H1 (cell line): ENCODE measurements around the gene IGSF11. TPM values are rescaled to one million over a fixed set of nuclear protein-coding genes. Genes with fewer than 3 reads are reported as not detected.

Experiments
- CTCF ChIA-PET: fragments of 300-600 bp; sonication (Branson Sonifier 250); formaldehyde crosslinking; loops from one replicate; lab custom pipeline; 2021; ENCODE audit not compliant: partially characterized antibody; lab: Charles Lee
- POLR2A ChIA-PET: fragments of 300-600 bp; sonication (Branson Sonifier 250); formaldehyde crosslinking; loops from one replicate; lab custom pipeline; 2021; ENCODE audit warnings: inconsistent platforms; ENCODE audit not compliant: partially characterized antibody; lab: Charles Lee
- DNase-seq, 2 experiments: peaks; one replicate each; pipeline versions ENCODE4 v3.0.0 to v3.0.0-alpha.2; 2010 to 2022; ENCODE audit warnings: low spot score in 2 of 2, low read depth in 1 of 2, mixed read lengths in 1 of 2
- FAIRE-seq: peaks from 2 replicates; lab custom pipeline; 2011; peaks lifted over from hg19 to GRCh38; lab: Jason Lieb, UNC
- H2AFZ ChIP-seq: 2 replicates; pipeline ENCODE4 v1.8.1; 2012; ENCODE audit warnings: low read length, inconsistent platforms
- H2AK5ac ChIP-seq: 2 replicates; pipeline ENCODE4 v1.6.1; 2013; ENCODE audit warnings: low read depth, low read length
- H2BK120ac ChIP-seq: replicated peaks from 2 replicates; pipeline ENCODE3; 2013; ENCODE audit warnings: low read depth, low read length, inconsistent platforms
- H2BK12ac ChIP-seq: 2 replicates; pipeline ENCODE4 v1.6.1; 2013; ENCODE audit warnings: low read depth, low read length
- H2BK15ac ChIP-seq: 2 replicates; pipeline ENCODE4 v1.6.1; 2013; ENCODE audit warnings: low read length
- H2BK20ac ChIP-seq: 2 replicates; pipeline ENCODE4 v1.6.1; 2013; ENCODE audit warnings: low read length
- H2BK5ac ChIP-seq: 2 replicates; pipeline ENCODE4 v1.6.1; 2013; ENCODE audit warnings: low read depth, low read length
- H3K14ac ChIP-seq: 2 replicates; pipeline ENCODE4 v1.6.1; 2013; ENCODE audit warnings: inconsistent platforms; ENCODE audit not compliant: insufficient read length
- H3K18ac ChIP-seq: 2 replicates; pipeline ENCODE4 v1.6.1; 2013; ENCODE audit warnings: low read length; ENCODE audit errors: extremely low read depth
- H3K23ac ChIP-seq: 2 replicates; pipeline ENCODE4 v1.6.1; 2013; ENCODE audit warnings: inconsistent platforms; ENCODE audit not compliant: insufficient read length
- H3K23me2 ChIP-seq: 2 replicates; pipeline ENCODE4 v1.6.1; 2013; ENCODE audit warnings: low read depth, low read length
- H3K27ac ChIP-seq: 2 replicates; pipeline ENCODE4 v1.6.1; 2011; ENCODE audit warnings: low read depth, low read length, inconsistent platforms
- H3K27me3 ChIP-seq, 4 experiments: replicated peaks in 1 of 4; 1 replicate in 1 of 4; 2 replicates in 3 of 4; pipeline versions ENCODE4 v1.6.1 to v1.8.1; 2011 to 2013; ENCODE audit warnings: low read length in 3 of 4, mild to moderate bottlenecking in 3 of 4, inconsistent platforms in 2 of 4, mixed read lengths in 2 of 4, moderate library complexity in 1 of 4; ENCODE audit not compliant: control insufficient read depth in 3 of 4, insufficient read depth in 3 of 4; ENCODE audit errors: extremely low read depth in 1 of 4
- H3K36me3 ChIP-seq, 4 experiments: 2 replicates each; pipeline versions ENCODE4 v1.6.1 to v1.8.1; 2011 to 2013; ENCODE audit warnings: mild to moderate bottlenecking in 4 of 4, low read length in 3 of 4, moderate library complexity in 2 of 4, control low read depth in 1 of 4, inconsistent platforms in 1 of 4; ENCODE audit not compliant: insufficient read depth in 4 of 4, control insufficient read depth in 2 of 4
- H3K4ac ChIP-seq: replicated peaks from 2 replicates; pipeline ENCODE3; 2013; ENCODE audit warnings: low read length, low read depth, mixed read lengths, inconsistent platforms; ENCODE audit not compliant: insufficient read length
- H3K4me1 ChIP-seq, 4 experiments: replicated peaks in 1 of 4; 1 replicate in 1 of 4; 2 replicates in 3 of 4; pipeline versions ENCODE4 v1.6.1 to v1.8.1; 2011 to 2013; ENCODE audit warnings: low read length in 3 of 4, inconsistent platforms in 2 of 4, mixed read lengths in 1 of 4; ENCODE audit not compliant: insufficient read depth in 4 of 4, control insufficient read depth in 3 of 4
- H3K4me2 ChIP-seq, 2 experiments: 2 replicates each; pipeline versions ENCODE4 v1.6.1 to v1.8.1; 2011 to 2013; ENCODE audit warnings: low read depth in 2 of 2, low read length in 2 of 2, control low read depth in 1 of 2, inconsistent platforms in 1 of 2, mild to moderate bottlenecking in 1 of 2; ENCODE audit not compliant: insufficient read depth in 1 of 2
- H3K4me3 ChIP-seq, 4 experiments: fragments of 200-600, 300-600 bp in 1 of 4; sonication (generic), shearing (Covaris generic), sonication (Bioruptor Twin) in 1 of 4; 2 replicates each; pipeline versions ENCODE4 v1.5.1 to v1.8.1; 2011 to 2016; ENCODE audit warnings: low read length in 4 of 4, low read depth in 3 of 4, control low read depth in 2 of 4, inconsistent platforms in 2 of 4, mild to moderate bottlenecking in 2 of 4, mixed read lengths in 1 of 4, moderate library complexity in 1 of 4; ENCODE audit not compliant: insufficient read depth in 2 of 4; ENCODE audit errors: extremely low read depth in 1 of 4
- H3K56ac ChIP-seq: replicated peaks from 2 replicates; pipeline ENCODE3; 2013; ENCODE audit warnings: low read depth, mild to moderate bottlenecking, mixed read lengths, low read length, inconsistent platforms; ENCODE audit not compliant: insufficient read length
- H3K79me1 ChIP-seq: 2 replicates; pipeline ENCODE4 v1.6.1; 2013; ENCODE audit warnings: low read depth, low read length, control low read depth
- H3K79me2 ChIP-seq, 2 experiments: 2 replicates each; pipeline versions ENCODE4 v1.6.1 to v1.8.1; 2012 to 2013; ENCODE audit warnings: low read length in 2 of 2, mild to moderate bottlenecking in 2 of 2, inconsistent platforms in 1 of 2; ENCODE audit not compliant: insufficient read depth in 2 of 2, control insufficient read depth in 1 of 2
- H3K9ac ChIP-seq, 4 experiments: replicated peaks in 1 of 4; 1 replicate in 1 of 4; 2 replicates in 3 of 4; pipeline versions ENCODE4 v1.6.1 to v1.8.1; 2011 to 2013; ENCODE audit warnings: low read depth in 3 of 4, low read length in 3 of 4, control low read depth in 2 of 4, mild to moderate bottlenecking in 2 of 4, moderate library complexity in 2 of 4, inconsistent platforms in 1 of 4; ENCODE audit errors: extremely low read depth in 1 of 4
- H3K9me3 ChIP-seq, 2 experiments: 2 replicates each; pipeline versions ENCODE4 v1.6.1 to v1.8.1; 2012 to 2013; ENCODE audit warnings: mild to moderate bottlenecking in 2 of 2, moderate library complexity in 2 of 2, control low read depth in 1 of 2, inconsistent platforms in 1 of 2, low read depth in 1 of 2, low read length in 1 of 2, mixed read lengths in 1 of 2; ENCODE audit not compliant: insufficient read depth in 2 of 2
- H4K20me1 ChIP-seq, 2 experiments: replicated peaks in 1 of 2; 2 replicates each; pipeline versions ENCODE3 to v1.8.1; 2011 to 2013; ENCODE audit warnings: inconsistent platforms in 2 of 2, low read length in 2 of 2, mild to moderate bottlenecking in 1 of 2; ENCODE audit not compliant: insufficient read depth in 2 of 2, control insufficient read depth in 1 of 2
- H4K5ac ChIP-seq: 2 replicates; pipeline ENCODE4 v1.6.1; 2013; ENCODE audit warnings: low read length, low read depth, mixed read lengths, inconsistent platforms; ENCODE audit not compliant: insufficient read length
- H4K8ac ChIP-seq: 2 replicates; pipeline ENCODE4 v1.8.0; 2013; ENCODE audit warnings: mild to moderate bottlenecking, moderate library complexity, low read length, inconsistent platforms; ENCODE audit not compliant: insufficient read depth; ENCODE audit errors: extremely low read depth
- H4K91ac ChIP-seq: replicated peaks from 2 replicates; pipeline ENCODE3; 2013; ENCODE audit warnings: low read length, mixed read lengths, inconsistent platforms; ENCODE audit not compliant: insufficient read length
- EZH2 ChIP-seq: fragments of 200-600 bp; sonication (generic); IDR thresholded peaks from 2 replicates; pipeline ENCODE4 v1.7.1; 2012; ENCODE audit warnings: low read depth, mild to moderate bottlenecking, moderate library complexity, low read length, inconsistent platforms; ENCODE audit not compliant: severe bottlenecking
- GABPA ChIP-seq: IDR thresholded peaks from 2 replicates; pipeline ENCODE4 v1.6.1; 2011; ENCODE audit warnings: mild to moderate bottlenecking, low read length, moderate library complexity, borderline replicate concordance; ENCODE audit not compliant: insufficient read depth
- GTF2F1 ChIP-seq: IDR thresholded peaks from 2 replicates; pipeline ENCODE4 v1.6.1; 2012; ENCODE audit warnings: low read depth, low read length, improper control_type of control experiment, borderline replicate concordance
- PHF8 ChIP-seq: fragments of 200-600 bp; sonication (generic); conservative IDR thresholded peaks from 2 replicates; pipeline ENCODE4 v1.7.1; 2012; ENCODE audit warnings: low read depth, mild to moderate bottlenecking, inconsistent platforms, low read length, moderate library complexity
- WGBS, 2 experiments: shearing (Covaris generic) in 1 of 2; methylation state at CpG; one replicate each; pipeline versions ENCODE4 v1.1.6 to v1.1.7; 2013 to 2015; ENCODE audit warnings: low lambda C conversion rate in 2 of 2, mixed read lengths in 2 of 2, inconsistent platforms in 1 of 2, low coverage in 1 of 2, missing lambda C conversion rate in 1 of 2; ENCODE audit not compliant: insufficient replicate concordance in 2 of 2, insufficient coverage in 1 of 2, insufficient read length in 1 of 2; ENCODE audit errors: extremely low coverage in 1 of 2, missing lambda C conversion rate in 1 of 2; 5-methylcytosine and 5-hydroxymethylcytosine counted together
- polyA plus RNA-seq, 7 experiments: library from polyadenylated mRNA; depleted of rRNA in 3 of 7; stranded (reverse) in 5 of 7; unstranded in 2 of 7; fragments of >200 nt in 5 of 7; fragments of 200-250 nt in 2 of 7; gene quantifications; 1 replicate in 5 of 7; 2 replicates in 1 of 7; 4 replicates in 1 of 7; pipeline versions ENCODE4 v1.2.1 to v1.2.3, GENCODE V29; 2011 to 2013; ENCODE audit warnings: missing spikeins in 2 of 7, mixed read lengths in 2 of 7
- total RNA-seq: library from RNA; stranded (reverse); fragmentation: NEBNext Ultra II Directional; extraction: Animal tissue kit (Norgen Biotek cat#: 25700); gene quantifications from 2 replicates; pipeline ENCODE4 v1.2.1, GENCODE V29; 2021

Gene IGSF11
- total and polyA plus RNA-seq, 2 of the 8 experiments (the other 6 are each of a cell fraction or from before 2014, with no cell fraction given) = 1.1 to 4.1 TPM

DNA sequence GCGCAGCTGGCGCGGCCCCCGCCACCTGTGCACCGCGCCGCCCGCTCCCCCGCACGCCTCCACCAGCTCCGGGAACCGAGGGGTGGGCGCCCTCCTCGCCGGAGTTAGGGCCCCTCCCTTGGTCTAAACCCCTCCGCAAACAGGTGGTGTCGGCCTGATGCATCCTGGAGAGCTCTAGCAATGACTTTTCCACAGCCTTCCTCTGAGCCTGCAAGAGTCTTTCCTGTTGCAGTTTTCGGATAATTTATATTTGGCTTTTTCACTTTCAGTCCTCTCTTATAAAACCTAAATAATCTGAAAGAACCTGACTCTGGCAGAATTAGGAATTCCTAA lies 334 bp upstream of the IGSF11 start:
- Histone ChIP-seq H3K9ac (no peak overlapping the region), H4K91ac (no peak overlapping the region), H3K23me2 (peaks cover 5% of the 10 kb centered on the region; the same call in 1 of the 2 replicates), H2BK120ac (no peak overlapping the region), H4K8ac (no peak overlapping the region), H3K18ac (no peak overlapping the region), H2BK15ac (no peak overlapping the region), H2BK12ac (no peak overlapping the region), H4K5ac (no peak overlapping the region), H3K56ac (no peak overlapping the region), H3K79me1 (no peaks in the 10 kb centered on the region), H3K27ac (no peak overlapping the region), H2BK20ac (no peak overlapping the region), H4K20me1 (no peaks in the 10 kb centered on the region), H2AK5ac (no peak overlapping the region), H3K4me1 (no peaks in the 10 kb centered on the region), H3K4ac (no peak overlapping the region), H3K14ac (no peak overlapping the region), H2AFZ (0 out of 2 replicates have a peak overlapping the region, but pooled peaks have one; percentile 61), H3K4me2 (peak overlapping the region; percentile 57 to 78), H3K79me2 (no peaks in the 10 kb centered on the region), H2BK5ac (no peak overlapping the region), H3K23ac (no peak overlapping the region), H3K27me3 (peaks cover 0 to 6% (median 5%) of the 10 kb centered on the region in 4 experiments; a peak in 4 of 7 replicates), H3K36me3 (no peaks in the 10 kb centered on the region), H3K4me3 (peak overlapping the region; percentile 56 to 78 (median 64)), H3K9me3 (no peaks in the 10 kb centered on the region)
- CTCF ChIA-PET = interaction anchor here (1.3 to 6.2 kb wide), 9 partner anchors 10 to 155 kb away, joined by 4 to 84 read pairs (median 5); no protein-coding TSS in a partner anchor
- DNase-seq = no peak
- WGBS, 2 experiments = 4% methylated on average over 17 of the region's 18 CpGs; no CpG with 5 or more reads in 1 of the 2 experiments
- no peak for FAIRE-seq
- POLR2A ChIA-PET = interaction anchor here (1.5 kb wide), 1 partner anchor 11 kb away, joined by 3 read pairs; no protein-coding TSS in a partner anchor
- TF ChIP-seq GTF2F1 = no peak
- TF ChIP-seq EZH2 = peak; percentile 11
- TF ChIP-seq PHF8 = 0 out of 2 replicates have a peak, but pooled peaks have one; percentile 25
- no peak for TF ChIP-seq GABPA
